Gastrocnemius medialis (tissue), 4 donors: ENCODE results near the gene CCDC188.

ENCODE experiments used
- POLR2A ChIP-seq, 2 donors: fragments of 450-650 bp; IDR thresholded peaks; one replicate each; pipeline ENCODE4 v1.6.1; 2017; ENCODE audit warnings: antibody characterized with exemption in 2 of 2, mild to moderate bottlenecking in 2 of 2, moderate library complexity in 2 of 2
- TF ChIP-seq, protein P1 (sequence below), 5 experiments: fragments of 450-650 bp in 3 of 5; fragments of 200-600 bp in 2 of 5; sonication (generic) in 2 of 5; IDR thresholded peaks in 4 of 5; conservative IDR thresholded peaks in 1 of 5; 1 replicate in 4 of 5; 2 replicates in 1 of 5; pipeline ENCODE4 v1.5.1; 2016 to 2019; ENCODE audit warnings: antibody characterized with exemption in 5 of 5, mild to moderate bottlenecking in 3 of 5, moderate library complexity in 3 of 5

DNA sequence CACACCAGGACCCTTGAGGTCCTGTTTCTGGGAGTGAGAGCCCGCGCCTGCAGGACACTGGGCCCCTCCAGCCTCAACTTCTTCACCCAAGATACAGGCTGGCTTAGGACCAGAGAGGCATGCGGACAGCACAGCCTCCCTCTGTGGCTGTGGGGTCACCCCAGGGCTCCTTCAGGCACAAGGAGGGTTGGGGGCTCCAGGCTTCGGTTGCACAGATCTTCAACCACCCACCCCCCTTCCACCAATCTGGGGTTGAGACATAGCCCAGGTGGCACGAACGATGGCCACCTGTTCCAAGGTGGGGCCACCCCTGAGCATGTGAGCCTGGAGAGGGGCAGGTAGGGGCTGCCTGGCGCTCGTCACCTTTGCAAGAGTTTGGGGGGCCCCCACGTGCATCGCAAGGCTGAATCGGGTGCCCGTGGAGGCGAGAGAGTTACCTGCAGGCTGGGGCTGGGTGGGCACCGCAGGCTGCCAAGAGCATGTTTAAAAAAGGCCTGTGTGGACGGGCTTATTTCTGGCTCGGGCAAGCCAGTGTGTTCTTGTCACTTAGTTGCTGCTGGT, 18.1 kb downstream of the CCDC188 start:
- TF ChIP-seq, protein P1, sequence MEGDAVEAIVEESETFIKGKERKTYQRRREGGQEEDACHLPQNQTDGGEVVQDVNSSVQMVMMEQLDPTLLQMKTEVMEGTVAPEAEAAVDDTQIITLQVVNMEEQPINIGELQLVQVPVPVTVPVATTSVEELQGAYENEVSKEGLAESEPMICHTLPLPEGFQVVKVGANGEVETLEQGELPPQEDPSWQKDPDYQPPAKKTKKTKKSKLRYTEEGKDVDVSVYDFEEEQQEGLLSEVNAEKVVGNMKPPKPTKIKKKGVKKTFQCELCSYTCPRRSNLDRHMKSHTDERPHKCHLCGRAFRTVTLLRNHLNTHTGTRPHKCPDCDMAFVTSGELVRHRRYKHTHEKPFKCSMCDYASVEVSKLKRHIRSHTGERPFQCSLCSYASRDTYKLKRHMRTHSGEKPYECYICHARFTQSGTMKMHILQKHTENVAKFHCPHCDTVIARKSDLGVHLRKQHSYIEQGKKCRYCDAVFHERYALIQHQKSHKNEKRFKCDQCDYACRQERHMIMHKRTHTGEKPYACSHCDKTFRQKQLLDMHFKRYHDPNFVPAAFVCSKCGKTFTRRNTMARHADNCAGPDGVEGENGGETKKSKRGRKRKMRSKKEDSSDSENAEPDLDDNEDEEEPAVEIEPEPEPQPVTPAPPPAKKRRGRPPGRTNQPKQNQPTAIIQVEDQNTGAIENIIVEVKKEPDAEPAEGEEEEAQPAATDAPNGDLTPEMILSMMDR (IDR thresholded peaks at IDR 0.05 in 4 of 5, conservative IDR thresholded peaks at IDR 0.05 in 1 of 5), result no peak
- no peak for TF ChIP-seq POLR2A (IDR thresholded peaks at IDR 0.05)
